Activated naive CD4-positive, alpha-beta T cell treated with anti-CD3 and anti-CD28 coated beads, Interleukin-2, amount 50 U/mL, for 24 hours (primary cell): ENCODE data around the gene MYO7B.

Source experiments
- H3K27ac Mint-ChIP-seq: one replicate; pipeline ENCODE4 v1.8.0; 2021; ENCODE audit warnings: mild to moderate bottlenecking, mixed read lengths
- H3K27me3 Mint-ChIP-seq: one replicate; pipeline ENCODE4 v1.8.0; 2021; ENCODE audit warnings: mixed read lengths
- H3K36me3 Mint-ChIP-seq: one replicate; pipeline ENCODE4 v1.8.0; 2021; ENCODE audit warnings: mixed read lengths
- H3K4me1 Mint-ChIP-seq: one replicate; pipeline ENCODE4 v1.8.0; 2021; ENCODE audit warnings: mixed read lengths
- H3K4me3 Mint-ChIP-seq: one replicate; pipeline ENCODE4 v1.8.0; 2021; ENCODE audit warnings: mild to moderate bottlenecking, mixed read lengths
- H3K9me3 Mint-ChIP-seq: one replicate; pipeline ENCODE4 v1.8.0; 2021; ENCODE audit warnings: mixed read lengths

The MYO7B gene

GRCh38 chr2:127573298-127573697, 37.8 kb downstream of the MYO7B start:
- H3K27me3 Mint-ChIP-seq = no peaks in the 10 kb centered on the region
- H3K4me1 Mint-ChIP-seq = peaks cover 20% of the 10 kb centered on the region
- H3K27ac Mint-ChIP-seq = no peak overlapping the region
- no peaks in the 10 kb centered on the region for H3K36me3 Mint-ChIP-seq
- no peaks in the 10 kb centered on the region for H3K9me3 Mint-ChIP-seq
- H3K4me3 Mint-ChIP-seq = no peak overlapping the region

DNA sequence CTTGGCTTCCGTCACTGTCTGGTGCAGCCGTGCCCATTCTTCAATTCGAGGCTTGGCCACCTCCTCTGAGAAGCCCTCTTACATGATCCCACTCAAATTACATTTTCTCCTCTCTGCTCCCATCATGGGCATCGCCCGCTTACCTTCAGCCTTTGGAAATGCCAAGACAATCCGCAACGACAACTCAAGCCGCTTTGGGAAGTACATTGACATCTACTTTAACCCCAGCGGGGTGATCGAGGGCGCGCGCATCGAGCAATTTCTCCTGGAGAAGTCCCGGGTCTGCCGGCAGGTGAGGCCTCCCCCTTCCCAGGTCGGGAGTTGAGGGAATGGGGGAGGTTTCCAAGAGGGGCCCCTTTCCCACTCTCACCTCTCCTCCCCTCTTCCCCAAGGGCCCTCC, 38.3 kb downstream of the MYO7B start:
- Mint-ChIP-seq H3K4me3 (no peak overlapping the region), H3K36me3 (no peaks in the 10 kb centered on the region), H3K9me3 (no peaks in the 10 kb centered on the region), H3K27me3 (no peaks in the 10 kb centered on the region), H3K27ac (no peak overlapping the region), H3K4me1 (peaks cover 20% of the 10 kb centered on the region)

DNA sequence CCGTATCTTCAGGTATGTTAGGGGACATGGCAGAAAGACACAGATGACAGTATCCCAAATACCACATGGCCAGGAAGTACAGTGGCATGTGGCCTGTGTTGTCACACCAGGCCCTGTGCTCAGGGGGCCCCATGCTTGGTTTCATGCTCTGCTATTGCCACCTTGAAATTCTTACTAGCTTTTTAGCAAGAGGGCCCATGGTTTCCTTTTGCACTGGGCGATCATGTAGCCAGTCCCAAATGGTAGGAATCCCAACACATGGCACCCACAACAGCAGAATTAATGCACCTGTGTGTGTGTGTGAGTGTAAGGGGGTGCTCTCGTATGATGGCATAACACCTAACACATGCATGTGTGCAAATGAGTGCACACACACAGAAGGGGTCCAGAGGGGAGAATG, 39.2 kb downstream of the MYO7B start:
- Mint-ChIP-seq H3K36me3 (no peaks in the 10 kb centered on the region), H3K27ac (no peak overlapping the region), H3K9me3 (no peaks in the 10 kb centered on the region), H3K27me3 (no peaks in the 10 kb centered on the region), H3K4me1 (peaks cover 20% of the 10 kb centered on the region), H3K4me3 (no peak overlapping the region)

DNA sequence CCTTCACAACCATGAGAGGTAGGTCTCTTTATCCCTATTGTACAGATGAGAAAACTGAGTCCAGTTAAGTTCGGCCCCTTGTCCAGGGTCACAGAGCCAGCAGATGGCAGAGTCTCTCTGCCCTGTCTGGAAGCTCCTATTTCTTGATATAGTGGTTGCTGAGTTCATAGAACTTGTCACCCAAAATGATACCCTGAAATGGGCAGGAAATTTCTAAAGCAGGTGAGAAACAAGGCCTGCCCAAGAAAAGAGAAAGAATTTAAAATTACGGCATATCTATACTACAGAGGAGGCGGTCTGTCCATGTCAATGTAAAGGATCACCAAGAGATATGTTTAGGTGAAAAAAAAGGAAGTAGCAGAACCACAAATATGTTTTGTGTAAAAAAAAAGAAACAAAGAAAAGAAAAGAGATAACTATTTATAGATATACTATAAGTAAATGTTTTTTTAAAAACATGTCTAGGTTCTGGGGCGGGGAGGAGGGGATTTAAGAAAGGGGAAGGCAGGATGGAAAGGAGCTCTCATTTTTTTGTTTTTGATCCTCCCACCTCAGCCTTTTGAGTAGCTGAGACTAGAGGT, 39.8 kb downstream of the MYO7B start:
- peak overlapping the region; percentile 38 for H3K27ac Mint-ChIP-seq
- peak overlapping the region; percentile 20 for H3K4me3 Mint-ChIP-seq
- no peaks in the 10 kb centered on the region for H3K9me3 Mint-ChIP-seq
- no peaks in the 10 kb centered on the region for H3K27me3 Mint-ChIP-seq
- H3K36me3 Mint-ChIP-seq = no peaks in the 10 kb centered on the region
- peaks cover 20% of the 10 kb centered on the region for H3K4me1 Mint-ChIP-seq

GRCh38 chr2:127575941-127576432, 40.5 kb downstream of the MYO7B start:
- no peak overlapping the region for H3K27ac Mint-ChIP-seq
- peaks cover 20% of the 10 kb centered on the region for H3K4me1 Mint-ChIP-seq
- no peak overlapping the region for H3K4me3 Mint-ChIP-seq
- H3K36me3 Mint-ChIP-seq = no peaks in the 10 kb centered on the region
- H3K9me3 Mint-ChIP-seq = no peaks in the 10 kb centered on the region
- H3K27me3 Mint-ChIP-seq = no peaks in the 10 kb centered on the region

DNA sequence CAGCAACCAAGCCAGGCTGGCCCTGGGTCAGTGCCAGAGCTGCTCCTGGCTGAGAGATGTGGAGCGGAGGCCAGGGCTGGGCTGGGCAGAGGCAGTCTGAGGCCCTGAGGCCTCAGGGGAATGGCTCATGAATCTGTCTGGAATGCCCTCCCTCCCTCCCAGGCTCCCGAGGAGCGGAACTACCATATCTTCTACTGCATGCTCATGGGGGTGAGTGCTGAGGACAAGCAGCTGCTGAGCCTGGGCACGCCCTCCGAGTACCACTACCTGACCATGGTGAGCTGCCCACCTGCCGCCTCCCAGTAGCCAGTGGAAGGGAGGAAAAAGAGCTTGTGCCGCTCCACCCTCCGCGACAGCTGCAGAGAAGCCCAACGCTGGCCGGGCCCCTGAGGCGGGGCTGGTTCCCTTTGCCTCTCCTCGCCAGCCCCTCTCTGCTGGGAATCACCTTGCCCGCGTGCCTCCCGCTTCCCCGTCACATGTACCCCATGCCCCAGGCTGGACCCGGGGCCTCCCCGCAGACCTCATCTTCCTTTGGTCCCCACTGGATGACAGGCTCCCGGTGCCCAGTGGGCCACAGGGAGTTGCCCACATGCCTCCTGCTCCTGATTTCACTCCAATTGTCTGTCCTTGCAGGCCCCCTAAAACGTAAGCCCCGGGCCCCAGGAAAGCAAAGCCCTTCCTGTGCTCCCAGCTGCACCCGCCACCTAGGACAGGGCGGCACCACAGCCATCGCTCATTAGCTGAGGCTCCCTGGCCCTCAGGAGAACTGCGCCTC, 41.1 kb downstream of the MYO7B start:
- H3K4me3 Mint-ChIP-seq = no peak overlapping the region
- no peaks in the 10 kb centered on the region for H3K36me3 Mint-ChIP-seq
- no peaks in the 10 kb centered on the region for H3K9me3 Mint-ChIP-seq
- no peaks in the 10 kb centered on the region for H3K27me3 Mint-ChIP-seq
- H3K4me1 Mint-ChIP-seq = peaks cover 20% of the 10 kb centered on the region
- no peak overlapping the region for H3K27ac Mint-ChIP-seq

DNA sequence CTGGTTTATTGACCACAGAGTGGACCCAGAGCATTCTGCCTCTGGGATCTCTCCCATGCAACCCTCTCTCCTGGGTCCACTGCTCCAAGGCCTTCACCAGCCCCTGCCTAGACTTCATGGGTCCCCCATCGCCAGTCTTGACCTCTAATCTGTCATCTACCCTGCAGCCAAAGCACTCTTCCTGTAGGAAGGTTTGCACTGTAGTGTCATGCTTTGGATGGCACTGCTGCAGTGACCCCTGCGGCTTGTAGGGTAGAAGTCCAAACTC, 41.7 kb downstream of the MYO7B start:
- no peaks in the 10 kb centered on the region for H3K36me3 Mint-ChIP-seq
- H3K4me1 Mint-ChIP-seq = peaks cover 20% of the 10 kb centered on the region
- no peaks in the 10 kb centered on the region for H3K9me3 Mint-ChIP-seq
- H3K27me3 Mint-ChIP-seq = no peaks in the 10 kb centered on the region
- no peak overlapping the region for H3K4me3 Mint-ChIP-seq
- no peak overlapping the region for H3K27ac Mint-ChIP-seq

- Mint-ChIP-seq H3K9me3 (no peaks in the 10 kb centered on the region), H3K27me3 (no peaks in the 10 kb centered on the region), H3K4me1 (peaks cover 20% of the 10 kb centered on the region), H3K36me3 (no peaks in the 10 kb centered on the region), H3K4me3 (no peak overlapping the region), H3K27ac (no peak overlapping the region)
Observed at GRCh38 chr2:127577503-127577902, 42.0 kb downstream of the MYO7B start.

DNA sequence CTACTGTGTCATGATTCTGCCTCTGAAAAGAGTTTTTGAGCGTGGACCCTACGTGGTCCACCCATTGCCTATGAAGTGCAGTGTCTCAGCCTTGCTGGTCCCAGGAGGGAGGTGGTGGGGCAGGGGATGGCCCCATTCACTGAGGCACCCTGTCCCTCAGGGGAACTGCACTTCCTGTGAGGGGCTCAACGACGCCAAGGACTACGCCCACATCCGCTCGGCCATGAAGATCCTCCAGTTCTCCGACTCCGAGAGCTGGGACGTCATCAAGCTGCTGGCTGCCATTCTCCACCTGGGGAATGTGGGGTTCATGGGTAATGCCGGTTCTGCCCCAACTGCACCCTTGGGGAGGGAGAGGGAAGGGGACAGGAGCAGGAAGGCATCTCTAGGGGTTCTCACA, 42.5 kb downstream of the MYO7B start:
- H3K27me3 Mint-ChIP-seq = no peaks in the 10 kb centered on the region
- no peak overlapping the region for H3K4me3 Mint-ChIP-seq
- H3K27ac Mint-ChIP-seq = no peak overlapping the region
- no peaks in the 10 kb centered on the region for H3K9me3 Mint-ChIP-seq
- H3K36me3 Mint-ChIP-seq = no peaks in the 10 kb centered on the region
- H3K4me1 Mint-ChIP-seq = peaks cover 20% of the 10 kb centered on the region

DNA sequence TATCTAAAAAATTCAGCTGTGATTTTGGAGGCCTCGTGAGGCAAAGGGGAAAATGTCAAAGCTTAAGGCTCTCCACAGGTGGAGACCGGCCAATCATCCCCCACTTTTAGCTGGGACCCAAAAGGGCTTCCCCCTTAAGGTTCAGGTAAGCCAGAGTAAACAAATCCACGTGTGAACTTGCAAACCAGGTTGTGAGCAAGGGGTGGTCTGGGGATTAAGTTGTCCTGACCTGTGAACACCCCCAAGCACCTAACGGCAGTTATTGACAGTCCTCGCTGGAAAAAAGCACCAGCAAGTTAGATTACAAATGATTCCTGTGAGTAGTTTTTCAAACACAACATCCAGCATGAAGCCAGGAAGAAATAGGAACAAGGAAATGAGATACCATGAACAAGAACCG, 42.9 kb downstream of the MYO7B start:
- no peak overlapping the region for H3K4me3 Mint-ChIP-seq
- no peaks in the 10 kb centered on the region for H3K27me3 Mint-ChIP-seq
- peaks cover 20% of the 10 kb centered on the region for H3K4me1 Mint-ChIP-seq
- no peak overlapping the region for H3K27ac Mint-ChIP-seq
- H3K9me3 Mint-ChIP-seq = no peaks in the 10 kb centered on the region
- no peaks in the 10 kb centered on the region for H3K36me3 Mint-ChIP-seq

DNA sequence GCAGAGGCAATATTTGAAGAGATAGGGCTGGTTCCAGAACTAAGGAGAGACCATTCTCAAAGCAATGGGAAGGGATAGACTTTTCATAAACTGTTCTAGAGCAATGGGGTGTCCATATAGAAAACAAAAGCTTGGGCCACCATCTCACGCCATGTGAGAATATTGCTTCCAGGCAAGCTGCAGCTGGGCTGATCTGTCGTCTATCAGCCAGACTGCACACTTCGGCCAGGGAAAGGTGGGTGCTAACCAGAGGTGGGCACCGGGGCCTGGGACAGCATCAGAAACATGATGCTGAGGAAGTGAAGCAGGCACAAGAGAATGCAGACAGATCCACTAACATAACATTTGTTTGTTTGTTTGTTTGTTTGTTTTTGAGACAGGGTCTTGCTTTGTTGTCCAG, 43.7 kb downstream of the MYO7B start:
- Mint-ChIP-seq H3K36me3 (no peaks in the 10 kb centered on the region), H3K27me3 (no peaks in the 10 kb centered on the region), H3K27ac (no peak overlapping the region), H3K4me1 (peaks cover 20% of the 10 kb centered on the region), H3K4me3 (no peak overlapping the region), H3K9me3 (no peaks in the 10 kb centered on the region)

DNA sequence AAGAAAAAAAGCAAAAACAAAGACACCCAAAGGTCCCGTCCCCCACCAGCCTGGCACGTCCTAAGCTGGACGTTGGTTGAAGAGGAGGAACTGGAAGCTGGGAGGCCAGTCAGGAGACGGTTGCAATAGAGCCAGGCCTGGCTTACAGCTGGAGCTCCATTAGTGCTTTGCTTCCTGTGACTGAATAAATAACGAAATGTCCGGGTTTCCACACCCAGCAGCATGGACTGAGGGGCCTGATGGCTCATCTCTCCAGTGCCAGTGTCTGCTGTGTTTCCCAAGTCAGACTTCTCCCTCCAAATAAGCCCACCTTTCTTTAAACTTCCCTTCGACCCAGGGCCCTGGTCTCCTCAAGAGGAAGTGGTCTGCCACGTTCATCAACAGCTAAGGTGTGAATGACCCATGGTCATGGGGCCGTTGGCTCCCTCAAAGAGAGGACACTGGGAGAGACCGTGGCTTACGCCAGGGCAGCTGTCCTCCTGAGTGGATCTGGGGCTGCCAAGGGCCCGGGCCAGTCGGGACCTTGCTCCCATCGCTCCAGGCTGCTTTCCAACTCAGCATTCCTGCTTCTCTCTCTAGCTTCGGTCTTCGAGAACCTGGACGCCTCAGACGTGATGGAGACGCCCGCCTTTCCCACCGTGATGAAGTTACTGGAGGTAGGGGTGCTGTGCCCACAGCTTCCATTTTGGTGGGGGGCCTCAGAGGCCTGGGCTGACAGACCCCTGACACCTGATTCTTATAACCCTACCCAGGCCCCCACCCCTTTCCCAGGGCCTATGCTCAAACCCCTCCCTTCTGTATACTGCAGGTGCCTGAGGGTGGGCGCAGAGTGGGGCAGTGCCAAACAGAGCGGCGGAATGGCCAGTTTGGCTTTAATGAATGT, 44.9 kb downstream of the MYO7B start:
- H3K27ac Mint-ChIP-seq = no peak overlapping the region
- no peaks in the 10 kb centered on the region for H3K36me3 Mint-ChIP-seq
- H3K4me3 Mint-ChIP-seq = no peak overlapping the region
- no peaks in the 10 kb centered on the region for H3K9me3 Mint-ChIP-seq
- H3K4me1 Mint-ChIP-seq = peaks cover 15% of the 10 kb centered on the region
- no peaks in the 10 kb centered on the region for H3K27me3 Mint-ChIP-seq

- H3K27ac Mint-ChIP-seq = no peak overlapping the region
Observed at GRCh38 chr2:127581050-127581345, 45.5 kb downstream of the MYO7B start.

GRCh38 chr2:127581516-127582490, 46.3 kb downstream of the MYO7B start:
- Mint-ChIP-seq H3K9me3 (no peaks in the 10 kb centered on the region), H3K27ac (no peak overlapping the region), H3K36me3 (no peaks in the 10 kb centered on the region), H3K4me3 (no peak overlapping the region), H3K4me1 (peaks cover 5% of the 10 kb centered on the region), H3K27me3 (no peaks in the 10 kb centered on the region)

More at GRCh38 chr2:127581050-127581345, 45.5 kb downstream of the MYO7B start:
- Mint-ChIP-seq H3K27me3 (no peaks in the 10 kb centered on the region), H3K4me1 (peaks cover 9% of the 10 kb centered on the region), H3K36me3 (no peaks in the 10 kb centered on the region), H3K9me3 (no peaks in the 10 kb centered on the region), H3K4me3 (no peak overlapping the region)
